IMR-90 (cell line): ENCODE data around the gene ZBP1. TPM values are rescaled to one million over a fixed set of nuclear protein-coding genes. Genes with fewer than 3 reads are reported as not detected.

ENCODE experiments used
- ATAC-seq: fragments of 200-7000 bp; cut with Tn5 transposase; 2 replicates; pipeline ENCODE4 v1.9.1; 2020; ENCODE audit warnings: low read depth, mild to moderate bottlenecking, moderate library complexity
- BruUV-seq: library from RNA; stranded (reverse); fragments of 400-500 nt; replicated peaks from 2 replicates; lab custom pipeline; 2021; lab: Mats Ljungman, UMichigan
- CTCF ChIA-PET: fragments of 300-600 bp; formaldehyde crosslinking; extraction: SDS; loops from one replicate; lab custom pipeline; 2021; ENCODE audit warnings: antibody characterized with exemption; lab: Yijun Ruan, JAX
- POLR2A ChIA-PET: fragments of 300-600 bp; sonication (Branson Sonifier 250); formaldehyde crosslinking; loops from one replicate; lab custom pipeline; 2022; ENCODE audit warnings: antibody characterized with exemption; ENCODE audit not compliant: unreplicated experiment; lab: Charles Lee
- DNase-seq: peaks from one replicate; pipeline ENCODE4 v3.0.0; 2013
- H2AFZ ChIP-seq: replicated peaks from 2 replicates; pipeline ENCODE3; 2013; ENCODE audit warnings: low read length, mild to moderate bottlenecking; ENCODE audit not compliant: poor library complexity
- H2AK5ac ChIP-seq: 2 replicates; pipeline ENCODE4 v1.6.1; 2013; ENCODE audit warnings: low read depth, low read length, inconsistent platforms
- H2AK9ac ChIP-seq: replicated peaks from 2 replicates; pipeline ENCODE3; 2013; ENCODE audit warnings: mild to moderate bottlenecking, low read depth, low read length, moderate library complexity; ENCODE audit not compliant: poor library complexity
- H2BK120ac ChIP-seq: 2 replicates; pipeline ENCODE4 v1.6.1; 2013; ENCODE audit warnings: low read depth, low read length, inconsistent platforms
- H2BK15ac ChIP-seq: 3 replicates; pipeline ENCODE4 v1.6.1; 2013; ENCODE audit warnings: low read depth, low read length, inconsistent platforms
- H2BK20ac ChIP-seq: 2 replicates; pipeline ENCODE4 v1.6.1; 2013; ENCODE audit warnings: low read depth, mild to moderate bottlenecking, inconsistent platforms, low read length, moderate library complexity
- H2BK5ac ChIP-seq: 2 replicates; pipeline ENCODE4 v1.6.1; 2013; ENCODE audit warnings: mild to moderate bottlenecking, low read depth, low read length, inconsistent platforms; ENCODE audit not compliant: poor library complexity, severe bottlenecking
- H3K14ac ChIP-seq: replicated peaks from 2 replicates; pipeline ENCODE4 v1.6.1; 2013; ENCODE audit warnings: low read depth, low read length, inconsistent platforms
- H3K18ac ChIP-seq: 2 replicates; pipeline ENCODE4 v1.6.1; 2013; ENCODE audit warnings: low read depth, low read length, control low read depth
- H3K23ac ChIP-seq: 2 replicates; pipeline ENCODE4 v1.6.1; 2013; ENCODE audit warnings: low read depth, low read length, inconsistent platforms
- H3K27ac ChIP-seq: 2 replicates; pipeline ENCODE4 v1.5.1; 2013; ENCODE audit warnings: mild to moderate bottlenecking, control low read depth, low read length; ENCODE audit not compliant: insufficient read depth
- H3K27me3 ChIP-seq: 2 replicates; pipeline ENCODE4 v1.6.1; 2013; ENCODE audit warnings: low read length; ENCODE audit not compliant: control insufficient read depth, insufficient read depth
- H3K36me3 ChIP-seq: 2 replicates; pipeline ENCODE4 v1.6.1; 2013; ENCODE audit warnings: low read length, mixed read lengths; ENCODE audit not compliant: control insufficient read depth, insufficient read depth
- H3K4ac ChIP-seq: 2 replicates; pipeline ENCODE4 v1.6.1; 2013; ENCODE audit warnings: low read depth, low read length, inconsistent platforms
- H3K4me1 ChIP-seq: 2 replicates; pipeline ENCODE4 v1.6.1; 2013; ENCODE audit warnings: low read length, mixed read lengths; ENCODE audit not compliant: control insufficient read depth, insufficient read depth
- H3K4me2 ChIP-seq: 2 replicates; pipeline ENCODE4 v1.6.1; 2013; ENCODE audit warnings: low read depth, mild to moderate bottlenecking, control low read depth, low read length, moderate library complexity
- H3K4me3 ChIP-seq: 2 replicates; pipeline ENCODE4 v1.5.1; 2013; ENCODE audit warnings: low read depth, mild to moderate bottlenecking, control low read depth, low read length, moderate library complexity; ENCODE audit not compliant: insufficient read depth
- H3K56ac ChIP-seq: 2 replicates; pipeline ENCODE4 v1.6.1; 2013; ENCODE audit warnings: low read length, inconsistent platforms; ENCODE audit not compliant: insufficient read depth; ENCODE audit errors: extremely low read depth
- H3K79me1 ChIP-seq, 2 experiments: 2 replicates each; pipeline ENCODE4 v1.6.1; 2013; ENCODE audit warnings: low read length in 2 of 2, inconsistent platforms in 1 of 2, low read depth in 1 of 2
- H3K9ac ChIP-seq: 2 replicates; pipeline ENCODE4 v1.6.1; 2013; ENCODE audit warnings: low read depth, low read length, control low read depth
- H3K9me1 ChIP-seq: 2 replicates; pipeline ENCODE4 v1.6.1; 2013; ENCODE audit warnings: low read length, inconsistent platforms; ENCODE audit not compliant: insufficient read depth
- H3K9me3 ChIP-seq: 2 replicates; pipeline ENCODE4 v1.6.1; 2013; ENCODE audit warnings: low read length; ENCODE audit not compliant: control insufficient read depth, insufficient read depth
- H4K20me1 ChIP-seq: 2 replicates; pipeline ENCODE4 v1.6.1; 2013; ENCODE audit warnings: low read length, inconsistent platforms; ENCODE audit not compliant: insufficient read depth
- H4K5ac ChIP-seq: 2 replicates; pipeline ENCODE4 v1.6.1; 2013; ENCODE audit warnings: mild to moderate bottlenecking, low read depth, low read length, control low read depth
- H4K8ac ChIP-seq, 2 experiments: 2 replicates each; pipeline ENCODE4 v1.6.1; 2013; ENCODE audit warnings: low read depth in 2 of 2, low read length in 2 of 2, control low read depth in 1 of 2, inconsistent platforms in 1 of 2
- H4K91ac ChIP-seq: 2 replicates; pipeline ENCODE4 v1.6.1; 2013; ENCODE audit warnings: low read depth, low read length, inconsistent platforms; ENCODE audit not compliant: insufficient read depth
- BHLHE40 ChIP-seq: fragments of 150-350 bp; IDR thresholded peaks from 2 replicates; pipeline ENCODE4 v1.6.1; 2016; ENCODE audit warnings: mild to moderate bottlenecking, low read depth, low read length
- CHD1 ChIP-seq: IDR thresholded peaks from 2 replicates; pipeline ENCODE4 v1.6.1; 2012; ENCODE audit warnings: low read depth, low read length, improper control_type of control experiment
- FOS ChIP-seq: fragments of 150-350 bp; IDR thresholded peaks from 2 replicates; pipeline ENCODE4 v1.6.1; 2016; ENCODE audit warnings: low read depth, low read length
- MAFK ChIP-seq: IDR thresholded peaks from 2 replicates; pipeline ENCODE4 v1.6.1; 2012; ENCODE audit warnings: low read depth, low read length, improper control_type of control experiment
- MAZ ChIP-seq: IDR thresholded peaks from 2 replicates; pipeline ENCODE4 v1.6.1; 2012; ENCODE audit warnings: low read depth, mild to moderate bottlenecking, low read length, improper control_type of control experiment, moderate library complexity, borderline replicate concordance
- MXI1 ChIP-seq: IDR thresholded peaks from 2 replicates; pipeline ENCODE4 v1.6.1; 2012; ENCODE audit warnings: low read depth, mild to moderate bottlenecking, low read length, moderate library complexity, borderline replicate concordance
- NFE2L2 ChIP-seq: fragments of 150-350 bp; IDR thresholded peaks from 2 replicates; pipeline ENCODE4 v1.6.1; 2016; ENCODE audit warnings: low read depth, mild to moderate bottlenecking, low read length
- POLR2A ChIP-seq: IDR thresholded peaks from 2 replicates; pipeline ENCODE4 v1.6.1; 2012; ENCODE audit warnings: mild to moderate bottlenecking, low read depth, low read length
- RCOR1 ChIP-seq: IDR thresholded peaks from 2 replicates; pipeline ENCODE4 v1.6.1; 2012; ENCODE audit warnings: mild to moderate bottlenecking, low read length, improper control_type of control experiment; ENCODE audit not compliant: insufficient replicate concordance
- SMC3 ChIP-seq: fragments of 150-350 bp; IDR thresholded peaks from 2 replicates; pipeline ENCODE4 v1.6.1; 2016; ENCODE audit warnings: low read depth, mild to moderate bottlenecking, antibody characterized with exemption, low read length, moderate library complexity
- WGBS, 2 experiments: methylation state at CpG; one replicate each; pipeline versions ENCODE4 v1.1.5 to v1.1.7; 2013; ENCODE audit warnings: missing lambda C conversion rate in 2 of 2; ENCODE audit not compliant: insufficient read length in 1 of 2; ENCODE audit errors: extremely low coverage in 2 of 2; 5-methylcytosine and 5-hydroxymethylcytosine counted together
- dilution Hi-C: fragments of 300-500 bp; cut with HindIII; formaldehyde crosslinking; loops from one replicate; pipeline ENCODE4 v1.14.3; 2018; ENCODE audit warnings: low sequenced_read_pairs; ENCODE audit not compliant: unreplicated experiment
- in situ Hi-C: fragments of 300-500 bp; cut with MboI; formaldehyde crosslinking; loops from 3 replicates; pipeline ENCODE4 v1.14.3; 2019; ENCODE audit warnings: low sequenced_read_pairs, inconsistent platforms, mixed read lengths
- intact Hi-C: fragments of 100-400 bp; cut with micrococcal nuclease; formaldehyde crosslinking; loops from 2 replicates; pipeline ENCODE4 v1.10.0; 2022
- polyA plus RNA-seq, 3 experiments: library from polyadenylated mRNA; depleted of rRNA; stranded (reverse); fragments of >200 nt; gene quantifications; 2 replicates each; pipeline ENCODE4 v1.2.3, GENCODE V29; 2012; ENCODE audit warnings: low replicate concordance in 1 of 3
- total RNA-seq: library from RNA; depleted of rRNA; stranded (reverse); fragments of >200 nt; gene quantifications from 2 replicates; pipeline ENCODE4 v1.2.3, GENCODE V29; 2012
- TF ChIP-seq, protein P1 (sequence below): fragments of 150-350 bp; IDR thresholded peaks from 2 replicates; pipeline ENCODE4 v1.6.1; 2017; ENCODE audit warnings: mild to moderate bottlenecking, antibody characterized with exemption, low read length, low read depth
- TF ChIP-seq, protein P2 (sequence below): fragments of 150-350 bp; IDR thresholded peaks from 2 replicates; pipeline ENCODE4 v1.6.1; 2016; ENCODE audit warnings: low read depth, mild to moderate bottlenecking, low read length, moderate library complexity, borderline replicate concordance
- TF ChIP-seq, protein P3 (sequence below): conservative IDR thresholded peaks from 2 replicates; pipeline ENCODE4 v1.5.1; 2012; ENCODE audit warnings: mild to moderate bottlenecking, low read depth, low read length, improper control_type of control experiment

The ZBP1 gene
- total and polyA plus RNA-seq, 2 of the 4 experiments (the other 2 are of a cell fraction) = not detected

DNA sequence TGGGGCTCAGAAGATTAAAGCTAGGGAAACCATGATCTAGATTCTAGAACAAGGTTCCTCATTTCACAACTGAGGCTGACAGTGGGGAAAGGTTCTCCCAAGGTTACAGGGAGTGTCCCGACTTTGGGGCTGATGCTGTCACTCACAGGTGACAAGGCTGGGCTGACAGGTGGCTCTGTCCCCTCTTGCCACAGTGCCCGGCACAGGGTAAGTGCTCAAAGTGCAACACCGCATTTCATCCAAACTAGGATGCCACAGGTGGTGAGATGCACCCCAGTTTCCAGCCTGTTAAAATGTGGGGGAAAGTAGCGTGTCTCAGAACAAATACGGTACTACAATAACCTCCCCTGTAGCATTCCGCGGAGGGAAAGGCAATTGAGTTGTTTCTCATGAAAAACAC, 7.8 kb downstream of the ZBP1 start:
- no peak for DNase-seq
- WGBS, 2 experiments = no CpG with 5 or more reads among the region's 7 CpGs
- no peak overlapping the region for H4K91ac ChIP-seq
- H3K4me2 ChIP-seq = no peak overlapping the region
- H2AFZ ChIP-seq = peak overlapping the region; percentile 56
- no peak overlapping the region for H3K4ac ChIP-seq
- ATAC-seq = no peak
- no peak overlapping the region for H3K18ac ChIP-seq
- CTCF ChIA-PET = no interaction called here
- H3K9ac ChIP-seq = no peak overlapping the region
- H2BK15ac ChIP-seq = no peak overlapping the region
- H3K4me3 ChIP-seq = no peak overlapping the region
- H4K20me1 ChIP-seq = no peaks in the 10 kb centered on the region
- no peaks in the 10 kb centered on the region for H3K79me1 ChIP-seq
- POLR2A ChIA-PET = no interaction called here
- H3K9me3 ChIP-seq = no peaks in the 10 kb centered on the region
- H2BK120ac ChIP-seq = no peak overlapping the region
- no peaks in the 10 kb centered on the region for H3K36me3 ChIP-seq
- dilution Hi-C loops = no loop called here
- no peak overlapping the region for H2BK20ac ChIP-seq
- no peak overlapping the region for H3K14ac ChIP-seq
- H3K27me3 ChIP-seq = peaks cover 9% of the 10 kb centered on the region; the same call in 1 of the 2 replicates
- H3K9me1 ChIP-seq = no peaks in the 10 kb centered on the region
- no peak overlapping the region for H3K56ac ChIP-seq
- no peak overlapping the region for H2AK5ac ChIP-seq
- BruUV-seq = no TSS peak
- H4K5ac ChIP-seq = no peak overlapping the region
- in situ Hi-C loops = no loop called here
- H2AK9ac ChIP-seq = peak overlapping the region; percentile 19
- no peak overlapping the region for H3K23ac ChIP-seq
- TF ChIP-seq MAFK = no peak
- no peak for TF ChIP-seq NFE2L2
- TF ChIP-seq RCOR1 = no peak
- no peak for TF ChIP-seq MAZ
- TF ChIP-seq, protein P1, sequence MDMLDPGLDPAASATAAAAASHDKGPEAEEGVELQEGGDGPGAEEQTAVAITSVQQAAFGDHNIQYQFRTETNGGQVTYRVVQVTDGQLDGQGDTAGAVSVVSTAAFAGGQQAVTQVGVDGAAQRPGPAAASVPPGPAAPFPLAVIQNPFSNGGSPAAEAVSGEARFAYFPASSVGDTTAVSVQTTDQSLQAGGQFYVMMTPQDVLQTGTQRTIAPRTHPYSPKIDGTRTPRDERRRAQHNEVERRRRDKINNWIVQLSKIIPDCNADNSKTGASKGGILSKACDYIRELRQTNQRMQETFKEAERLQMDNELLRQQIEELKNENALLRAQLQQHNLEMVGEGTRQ = no peak
- TF ChIP-seq FOS = no peak
- TF ChIP-seq POLR2A = no peak
- no peak for TF ChIP-seq MXI1
- TF ChIP-seq SMC3 = no peak
- TF ChIP-seq, protein P2, sequence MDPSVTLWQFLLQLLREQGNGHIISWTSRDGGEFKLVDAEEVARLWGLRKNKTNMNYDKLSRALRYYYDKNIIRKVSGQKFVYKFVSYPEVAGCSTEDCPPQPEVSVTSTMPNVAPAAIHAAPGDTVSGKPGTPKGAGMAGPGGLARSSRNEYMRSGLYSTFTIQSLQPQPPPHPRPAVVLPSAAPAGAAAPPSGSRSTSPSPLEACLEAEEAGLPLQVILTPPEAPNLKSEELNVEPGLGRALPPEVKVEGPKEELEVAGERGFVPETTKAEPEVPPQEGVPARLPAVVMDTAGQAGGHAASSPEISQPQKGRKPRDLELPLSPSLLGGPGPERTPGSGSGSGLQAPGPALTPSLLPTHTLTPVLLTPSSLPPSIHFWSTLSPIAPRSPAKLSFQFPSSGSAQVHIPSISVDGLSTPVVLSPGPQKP = no peak
- TF ChIP-seq BHLHE40 = no peak
- no peak for TF ChIP-seq CHD1
- TF ChIP-seq, protein P3, sequence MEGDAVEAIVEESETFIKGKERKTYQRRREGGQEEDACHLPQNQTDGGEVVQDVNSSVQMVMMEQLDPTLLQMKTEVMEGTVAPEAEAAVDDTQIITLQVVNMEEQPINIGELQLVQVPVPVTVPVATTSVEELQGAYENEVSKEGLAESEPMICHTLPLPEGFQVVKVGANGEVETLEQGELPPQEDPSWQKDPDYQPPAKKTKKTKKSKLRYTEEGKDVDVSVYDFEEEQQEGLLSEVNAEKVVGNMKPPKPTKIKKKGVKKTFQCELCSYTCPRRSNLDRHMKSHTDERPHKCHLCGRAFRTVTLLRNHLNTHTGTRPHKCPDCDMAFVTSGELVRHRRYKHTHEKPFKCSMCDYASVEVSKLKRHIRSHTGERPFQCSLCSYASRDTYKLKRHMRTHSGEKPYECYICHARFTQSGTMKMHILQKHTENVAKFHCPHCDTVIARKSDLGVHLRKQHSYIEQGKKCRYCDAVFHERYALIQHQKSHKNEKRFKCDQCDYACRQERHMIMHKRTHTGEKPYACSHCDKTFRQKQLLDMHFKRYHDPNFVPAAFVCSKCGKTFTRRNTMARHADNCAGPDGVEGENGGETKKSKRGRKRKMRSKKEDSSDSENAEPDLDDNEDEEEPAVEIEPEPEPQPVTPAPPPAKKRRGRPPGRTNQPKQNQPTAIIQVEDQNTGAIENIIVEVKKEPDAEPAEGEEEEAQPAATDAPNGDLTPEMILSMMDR = no peak
- no peaks in the 10 kb centered on the region for H3K4me1 ChIP-seq
- H3K27ac ChIP-seq = no peak overlapping the region
- H2BK5ac ChIP-seq = no peak overlapping the region
- no peak overlapping the region for H4K8ac ChIP-seq
- intact Hi-C loops = no loop called here
